Suppressor macrophage (primary cell): Measurements from ENCODE around the gene DCTD.
"Not testable (repeated sequence)": the region's sequence is repeated elsewhere in the genome, so short reads cannot be mapped to it uniquely, and the experiment has no call there.

Experiments
- DNase-seq, 4 experiments: peaks; one replicate each; pipeline ENCODE4 v3.0.0-alpha.2; 2020 to 2022

DCTD gene

GRCh38 chr4:182920676-182921075 lies 3.5 kb upstream of the DCTD start:
- no peak for DNase-seq

GRCh38 chr4:182918791-182919302 lies 1.7 kb upstream of the DCTD start:
- peak in 3 of 4 experiments; percentile 20 to 35 (median 33) for DNase-seq

GRCh38 chr4:182918044-182918607 lies 940 bp upstream of the DCTD start:
- DNase-seq, result peak in 1 of 4 experiments; percentile 8

- peak; percentile 67 to 84 (median 76) for DNase-seq
Measured at GRCh38 chr4:182916483-182917181, 554 bp downstream of the DCTD start.

GRCh38 chr4:182914357-182914756 lies 2.8 kb downstream of the DCTD start:
- DNase-seq, result no peak

GRCh38 chr4:182913621-182914020 lies 3.6 kb downstream of the DCTD start:
- no peak for DNase-seq

- DNase-seq, result no peak
Measured at GRCh38 chr4:182913036-182913435, 4.2 kb downstream of the DCTD start.

GRCh38 chr4:182908124-182908523 lies 9.1 kb downstream of the DCTD start:
- DNase-seq, result no peak

GRCh38 chr4:182907396-182907795 lies 9.8 kb downstream of the DCTD start:
- DNase-seq, result no peak

- DNase-seq, result no peak
Measured at GRCh38 chr4:182906786-182907185, 10.4 kb downstream of the DCTD start.

GRCh38 chr4:182905038-182905437 lies 12.1 kb downstream of the DCTD start:
- DNase-seq, result no peak

GRCh38 chr4:182904211-182904761 lies 12.9 kb downstream of the DCTD start:
- no peak for DNase-seq

GRCh38 chr4:182903013-182903412 lies 14.2 kb downstream of the DCTD start:
- no peak for DNase-seq

GRCh38 chr4:182901337-182901736 lies 15.8 kb downstream of the DCTD start:
- DNase-seq, result no peak

- not testable (repeated sequence) for DNase-seq
Measured at GRCh38 chr4:182900021-182900420, 17.2 kb downstream of the DCTD start.

GRCh38 chr4:182898479-182898799 lies 18.7 kb downstream of the DCTD start:
- no peak for DNase-seq

GRCh38 chr4:182897601-182898478 lies 19.3 kb downstream of the DCTD start:
- DNase-seq, result no peak

GRCh38 chr4:182896421-182896820 lies 20.8 kb downstream of the DCTD start:
- DNase-seq, result no peak

- DNase-seq, result no peak
Measured at GRCh38 chr4:182895791-182896292, 21.3 kb downstream of the DCTD start.

GRCh38 chr4:182894681-182895275 lies 22.4 kb downstream of the DCTD start:
- DNase-seq, result no peak

GRCh38 chr4:182893474-182894080 lies 23.6 kb downstream of the DCTD start:
- no peak for DNase-seq

- no peak for DNase-seq
Measured at GRCh38 chr4:182893047-182893446, 24.1 kb downstream of the DCTD start.
